AG04450 (cell line): ENCODE results near the gene BMP2. TPM values are rescaled to one million over a fixed set of nuclear protein-coding genes. Genes with fewer than 3 reads are reported as not detected.

Source experiments
- CTCF ChIA-PET: fragments of 300-600, 350-600 bp; formaldehyde crosslinking; extraction: SDS; loops from one replicate; lab custom pipeline; 2022; ENCODE audit warnings: antibody characterized with exemption, inconsistent platforms; lab: Charles Lee
- POLR2A ChIA-PET: fragments of 350-600 bp; formaldehyde crosslinking; extraction: SDS; loops from one replicate; lab custom pipeline; 2021; ENCODE audit warnings: antibody characterized with exemption, inconsistent platforms; lab: Yijun Ruan, JAX
- DNase-seq: peaks from one replicate; pipeline ENCODE4 v3.0.0-alpha.2; 2011; ENCODE audit warnings: low read depth, low spot score
- H3K27ac ChIP-seq: one replicate; pipeline ENCODE4 v1.5.1; 2012; ENCODE audit warnings: low read depth, low read length, control low read depth
- H3K27me3 ChIP-seq: one replicate; pipeline ENCODE4 v1.6.0; 2012; ENCODE audit warnings: low read length; ENCODE audit not compliant: control insufficient read depth, insufficient read depth
- H3K4me3 ChIP-seq: 2 replicates; pipeline ENCODE4 v1.5.1; 2011; ENCODE audit warnings: mild to moderate bottlenecking, low read depth, low read length, control low read depth
- H3K9me3 ChIP-seq: 2 replicates; pipeline ENCODE4 v1.5.1; 2012; ENCODE audit warnings: low read length; ENCODE audit not compliant: control insufficient read depth, insufficient read depth
- polyA plus RNA-seq: library from polyadenylated mRNA; depleted of rRNA; stranded (reverse); fragments of >200 nt; gene quantifications from 2 replicates; pipeline ENCODE4 v1.2.3, GENCODE V29; 2011
- TF ChIP-seq, protein P1 (sequence below): IDR thresholded peaks from 2 replicates; pipeline ENCODE4 v1.5.1; 2011; ENCODE audit warnings: low read depth, low read length, control low read depth, inconsistent platforms

The BMP2 gene
- polyA plus RNA-seq, 1 experiment = 1.6 TPM

DNA sequence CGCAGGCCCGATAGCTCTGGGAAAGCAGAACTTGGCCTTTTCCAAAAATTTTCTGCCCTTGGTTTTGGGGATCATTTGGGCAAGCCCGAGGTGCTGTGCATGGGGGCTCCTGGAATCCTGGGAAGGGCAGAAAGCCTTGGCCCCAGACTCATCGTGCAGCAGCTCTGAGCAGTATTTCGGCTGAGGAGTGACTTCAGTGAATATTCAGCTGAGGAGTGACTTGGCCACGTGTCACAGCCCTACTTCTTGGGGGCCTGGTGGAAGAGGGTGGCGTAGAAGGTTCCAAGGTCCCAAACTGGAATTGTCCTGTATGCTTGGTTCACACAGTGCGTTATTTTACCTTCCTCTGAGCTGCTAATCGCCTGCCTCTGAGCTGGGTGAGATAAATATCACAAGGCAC, 1.1 kb upstream of the BMP2 start:
- DNase-seq = no peak
- POLR2A ChIA-PET = no interaction called here
- TF ChIP-seq, protein P1, sequence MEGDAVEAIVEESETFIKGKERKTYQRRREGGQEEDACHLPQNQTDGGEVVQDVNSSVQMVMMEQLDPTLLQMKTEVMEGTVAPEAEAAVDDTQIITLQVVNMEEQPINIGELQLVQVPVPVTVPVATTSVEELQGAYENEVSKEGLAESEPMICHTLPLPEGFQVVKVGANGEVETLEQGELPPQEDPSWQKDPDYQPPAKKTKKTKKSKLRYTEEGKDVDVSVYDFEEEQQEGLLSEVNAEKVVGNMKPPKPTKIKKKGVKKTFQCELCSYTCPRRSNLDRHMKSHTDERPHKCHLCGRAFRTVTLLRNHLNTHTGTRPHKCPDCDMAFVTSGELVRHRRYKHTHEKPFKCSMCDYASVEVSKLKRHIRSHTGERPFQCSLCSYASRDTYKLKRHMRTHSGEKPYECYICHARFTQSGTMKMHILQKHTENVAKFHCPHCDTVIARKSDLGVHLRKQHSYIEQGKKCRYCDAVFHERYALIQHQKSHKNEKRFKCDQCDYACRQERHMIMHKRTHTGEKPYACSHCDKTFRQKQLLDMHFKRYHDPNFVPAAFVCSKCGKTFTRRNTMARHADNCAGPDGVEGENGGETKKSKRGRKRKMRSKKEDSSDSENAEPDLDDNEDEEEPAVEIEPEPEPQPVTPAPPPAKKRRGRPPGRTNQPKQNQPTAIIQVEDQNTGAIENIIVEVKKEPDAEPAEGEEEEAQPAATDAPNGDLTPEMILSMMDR = no peak
- Histone ChIP-seq H3K4me3 (no peak overlapping the region), H3K27me3 (peaks cover 22% of the 10 kb centered on the region), H3K9me3 (no peaks in the 10 kb centered on the region; the same call in 1 of the 2 replicates), H3K27ac (no peak overlapping the region)
- CTCF ChIA-PET = interaction anchor here (0.6 to 3.2 kb wide), 41 partner anchors 9 to 1957 kb away, joined by 3 to 25 read pairs (median 5); no protein-coding TSS in a partner anchor

DNA sequence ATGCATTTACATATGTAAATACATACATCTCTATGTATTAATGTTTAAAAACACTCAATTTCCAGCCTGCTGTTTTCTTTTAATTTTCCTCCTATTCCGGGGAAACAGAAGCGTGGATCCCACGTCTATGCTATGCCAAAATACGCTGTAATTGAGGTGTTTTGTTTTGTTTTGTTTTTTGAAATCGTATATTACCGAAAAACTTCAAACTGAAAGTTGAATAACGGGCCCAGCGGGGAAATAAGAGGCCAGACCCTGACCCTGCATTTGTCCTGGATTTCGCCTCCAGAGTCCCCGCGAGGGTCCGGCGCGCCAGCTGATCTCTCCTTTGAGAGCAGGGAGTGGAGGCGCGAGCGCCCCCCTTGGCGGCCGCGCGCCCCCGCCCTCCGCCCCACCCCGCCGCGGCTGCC, 355 bp upstream of the BMP2 start:
- ChIA-PET CTCF (interaction anchor here (0.6 to 3.2 kb wide), 10 partner anchors 8 to 1160 kb away, joined by 3 to 25 read pairs (median 16); no protein-coding TSS in a partner anchor), POLR2A (interaction anchor here (0.5 kb wide), 1 partner anchor 1015 kb away, joined by 3 read pairs; no protein-coding TSS in a partner anchor)
- H3K27me3 ChIP-seq = peaks cover 22% of the 10 kb centered on the region
- H3K9me3 ChIP-seq = no peaks in the 10 kb centered on the region; the same call in 1 of the 2 replicates
- DNase-seq = no peak
- TF ChIP-seq, protein P1 = no peak
- peak overlapping the region; percentile 64 for H3K4me3 ChIP-seq
- no peak overlapping the region for H3K27ac ChIP-seq

DNA sequence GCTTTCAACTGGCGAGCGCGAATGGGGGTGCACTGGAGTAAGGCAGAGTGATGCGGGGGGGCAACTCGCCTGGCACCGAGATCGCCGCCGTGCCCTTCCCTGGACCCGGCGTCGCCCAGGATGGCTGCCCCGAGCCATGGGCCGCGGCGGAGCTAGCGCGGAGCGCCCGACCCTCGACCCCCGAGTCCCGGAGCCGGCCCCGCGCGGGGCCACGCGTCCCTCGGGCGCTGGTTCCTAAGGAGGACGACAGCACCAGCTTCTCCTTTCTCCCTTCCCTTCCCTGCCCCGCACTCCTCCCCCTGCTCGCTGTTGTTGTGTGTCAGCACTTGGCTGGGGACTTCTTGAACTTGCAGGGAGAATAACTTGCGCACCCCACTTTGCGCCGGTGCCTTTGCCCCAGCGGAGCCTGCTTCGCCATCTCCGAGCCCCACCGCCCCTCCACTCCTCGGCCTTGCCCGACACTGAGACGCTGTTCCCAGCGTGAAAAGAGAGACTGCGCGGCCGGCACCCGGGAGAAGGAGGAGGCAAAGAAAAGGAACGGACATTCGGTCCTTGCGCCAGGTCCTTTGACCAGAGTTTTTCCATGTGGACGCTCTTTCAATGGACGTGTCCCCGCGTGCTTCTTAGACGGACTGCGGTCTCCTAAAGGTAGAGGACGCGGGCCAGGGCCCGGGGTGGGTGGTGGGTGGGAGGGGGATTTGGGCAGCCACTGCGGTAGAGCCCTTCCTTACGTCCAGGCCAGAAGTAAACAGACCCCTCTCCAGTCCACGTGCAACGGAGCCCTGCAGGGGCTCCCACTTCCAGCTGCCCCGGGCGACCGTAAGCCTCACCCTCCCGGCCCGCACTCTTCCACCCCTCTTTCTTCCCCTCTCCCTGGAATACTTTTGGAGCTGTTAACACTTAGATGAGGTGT, 998 bp downstream of the BMP2 start:
- peak overlapping the region; percentile 64 for H3K4me3 ChIP-seq
- TF ChIP-seq, protein P1 = no peak
- ChIA-PET POLR2A (interaction anchor here (1.1 kb wide), 1 partner anchor 60 kb away, joined by 3 read pairs; no protein-coding TSS in a partner anchor), CTCF (interaction anchor here (0.6 to 1.8 kb wide), 2 partner anchors 8 to 193 kb away, joined by 4 to 7 read pairs; no protein-coding TSS in a partner anchor)
- no peak for DNase-seq
- H3K9me3 ChIP-seq = no peaks in the 10 kb centered on the region; the same call in 1 of the 2 replicates
- no peak overlapping the region for H3K27ac ChIP-seq
- peaks cover 22% of the 10 kb centered on the region for H3K27me3 ChIP-seq

DNA sequence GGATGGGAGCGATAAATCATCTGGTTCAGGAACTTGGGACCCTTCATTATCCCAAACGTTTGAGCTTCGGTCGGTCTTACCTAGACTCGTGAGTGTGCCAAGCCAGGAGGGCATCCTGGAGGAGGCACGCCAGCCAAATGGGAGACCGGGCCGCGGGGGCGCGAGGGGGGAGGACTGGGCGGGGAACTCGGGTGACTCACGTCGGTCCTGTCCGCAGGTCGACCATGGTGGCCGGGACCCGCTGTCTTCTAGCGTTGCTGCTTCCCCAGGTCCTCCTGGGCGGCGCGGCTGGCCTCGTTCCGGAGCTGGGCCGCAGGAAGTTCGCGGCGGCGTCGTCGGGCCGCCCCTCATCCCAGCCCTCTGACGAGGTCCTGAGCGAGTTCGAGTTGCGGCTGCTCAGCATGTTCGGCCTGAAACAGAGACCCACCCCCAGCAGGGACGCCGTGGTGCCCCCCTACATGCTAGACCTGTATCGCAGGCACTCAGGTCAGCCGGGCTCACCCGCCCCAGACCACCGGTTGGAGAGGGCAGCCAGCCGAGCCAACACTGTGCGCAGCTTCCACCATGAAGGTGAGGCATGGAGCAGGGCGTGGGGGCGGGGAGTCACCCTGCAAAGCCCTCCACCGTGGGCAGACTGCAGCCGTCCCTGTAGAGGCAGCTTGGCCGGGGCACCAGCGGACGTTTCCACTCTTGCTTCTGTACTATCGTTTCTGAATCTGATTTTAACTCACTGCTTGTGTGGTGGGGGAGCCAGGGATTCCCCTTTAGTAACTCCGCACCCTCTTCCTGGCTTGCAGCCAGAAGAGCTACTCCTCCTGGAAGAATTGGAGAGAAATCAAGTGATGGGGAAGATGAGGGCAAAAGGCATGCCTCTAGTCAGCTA, 2.7 kb downstream of the BMP2 start:
- Histone ChIP-seq H3K27me3 (peaks cover 22% of the 10 kb centered on the region), H3K4me3 (peak overlapping the region; percentile 46), H3K27ac (no peak overlapping the region), H3K9me3 (no peaks in the 10 kb centered on the region; the same call in 1 of the 2 replicates)
- ChIA-PET CTCF (interaction anchor here (1.1 to 1.8 kb wide), 3 partner anchors 10 to 187 kb away, joined by 3 to 4 read pairs (median 3); no protein-coding TSS in a partner anchor), POLR2A (no interaction called here)
- TF ChIP-seq, protein P1 = no peak
- DNase-seq = no peak
